ENCODE measurements around the gene PPP1CB.

PPP1CB gene

GRCh38 chr2:28758459-28758858, 6.8 kb downstream of the PPP1CB start:
- Histone ChIP-seq H3K9me3 (ENCODE audit: severe bottlenecking) (no peaks in the 10 kb centered on the region), H3K27me3 (ENCODE audit: insufficient read depth, low read depth, severe bottlenecking) (no peaks in the 10 kb centered on the region), H3K36me3 (peaks cover 25% of the 10 kb centered on the region), H3K4me3 (ENCODE audit: low read depth, low read length) (no peak overlapping the region), H3K27ac (no peak overlapping the region)
- no peak for DNase-seq
- TF ChIP-seq CTCF (IDR thresholded peaks at IDR 0.05; ENCODE audit: low read depth, low read length): no peak

- no peak for DNase-seq
- TF ChIP-seq CTCF (IDR thresholded peaks at IDR 0.05; ENCODE audit: low read depth, low read length): no peak
- H3K4me3 ChIP-seq (ENCODE audit: low read depth, low read length): no peak overlapping the region
- no peaks in the 10 kb centered on the region for H3K9me3 ChIP-seq (ENCODE audit: severe bottlenecking)
- H3K27ac ChIP-seq: no peak overlapping the region
- no peaks in the 10 kb centered on the region for H3K27me3 ChIP-seq (ENCODE audit: insufficient read depth, low read depth, severe bottlenecking)
- H3K36me3 ChIP-seq: peaks cover 29% of the 10 kb centered on the region
Measured at GRCh38 chr2:28761420-28761819, 9.8 kb downstream of the PPP1CB start.

- Histone ChIP-seq H3K4me3 (ENCODE audit: low read depth, low read length) (no peak overlapping the region), H3K9me3 (ENCODE audit: severe bottlenecking) (no peaks in the 10 kb centered on the region), H3K36me3 (peaks cover 24% of the 10 kb centered on the region), H3K27ac (no peak overlapping the region), H3K27me3 (ENCODE audit: insufficient read depth, low read depth, severe bottlenecking) (no peaks in the 10 kb centered on the region)
- no peak for TF ChIP-seq CTCF (IDR thresholded peaks at IDR 0.05; ENCODE audit: low read depth, low read length)
- no peak for DNase-seq
Measured at GRCh38 chr2:28764909-28765711, 13.5 kb downstream of the PPP1CB start.

GRCh38 chr2:28766070-28766469, 14.4 kb downstream of the PPP1CB start:
- Histone ChIP-seq H3K36me3 (peaks cover 16% of the 10 kb centered on the region), H3K9me3 (ENCODE audit: severe bottlenecking) (no peaks in the 10 kb centered on the region), H3K27me3 (ENCODE audit: insufficient read depth, low read depth, severe bottlenecking) (no peaks in the 10 kb centered on the region), H3K27ac (no peak overlapping the region), H3K4me3 (ENCODE audit: low read depth, low read length) (no peak overlapping the region)
- no peak for TF ChIP-seq CTCF (IDR thresholded peaks at IDR 0.05; ENCODE audit: low read depth, low read length)
- DNase-seq: no peak

- no peak for DNase-seq
- no peaks in the 10 kb centered on the region for H3K27me3 ChIP-seq (ENCODE audit: insufficient read depth, low read depth, severe bottlenecking)
- H3K4me3 ChIP-seq (ENCODE audit: low read depth, low read length): no peak overlapping the region
- H3K27ac ChIP-seq: no peak overlapping the region
- no peak for TF ChIP-seq CTCF (IDR thresholded peaks at IDR 0.05; ENCODE audit: low read depth, low read length)
- H3K36me3 ChIP-seq: peaks cover 9% of the 10 kb centered on the region
- no peaks in the 10 kb centered on the region for H3K9me3 ChIP-seq (ENCODE audit: severe bottlenecking)
Measured at GRCh38 chr2:28767337-28767736, 15.7 kb downstream of the PPP1CB start.

GRCh38 chr2:28768422-28768821, 16.8 kb downstream of the PPP1CB start:
- no peak for DNase-seq
- peaks cover 9% of the 10 kb centered on the region for H3K36me3 ChIP-seq
- TF ChIP-seq CTCF (IDR thresholded peaks at IDR 0.05; ENCODE audit: low read depth, low read length): no peak
- H3K4me3 ChIP-seq (ENCODE audit: low read depth, low read length): no peak overlapping the region
- H3K9me3 ChIP-seq (ENCODE audit: severe bottlenecking): no peaks in the 10 kb centered on the region
- no peak overlapping the region for H3K27ac ChIP-seq
- no peaks in the 10 kb centered on the region for H3K27me3 ChIP-seq (ENCODE audit: insufficient read depth, low read depth, severe bottlenecking)

Measured in WERI-Rb-1 (cell line).